CD14-positive monocyte (primary cell): ENCODE results near the gene KCNV2. TPM values are rescaled to one million over a fixed set of nuclear protein-coding genes. Genes with fewer than 3 reads are reported as not detected.
A peak's percentile ranks its signal among the peaks of the same experiment; 100 is the strongest.

Experiments used
- DNase-seq, 3 donors: peaks; one replicate each; pipeline ENCODE4 v3.0.0-alpha.2; 2011 to 2022
- H2AFZ ChIP-seq: 2 replicates; pipeline ENCODE4 v1.6.0; 2012; ENCODE audit warnings: mild to moderate bottlenecking, low read depth, low read length, inconsistent platforms; ENCODE audit not compliant: insufficient read depth, poor library complexity, severe bottlenecking
- H3K27ac ChIP-seq, 2 donors: 1 replicate in 1 of 2; 2 replicates in 1 of 2; pipeline ENCODE4 v1.5.1; 2012 to 2013; ENCODE audit warnings: low read length in 2 of 2, control low read depth in 1 of 2, inconsistent platforms in 1 of 2, low read depth in 1 of 2, mild to moderate bottlenecking in 1 of 2
- H3K27me3 ChIP-seq, 2 donors: one replicate each; pipeline versions ENCODE4 v1.6.0 to v1.6.1; 2011 to 2013; ENCODE audit warnings: low read length in 2 of 2; ENCODE audit not compliant: control insufficient read depth in 2 of 2, insufficient read depth in 2 of 2
- H3K36me3 ChIP-seq, 2 donors: replicated peaks in 1 of 2; 1 replicate in 1 of 2; 2 replicates in 1 of 2; pipeline versions ENCODE4 v1.5.1 to v1.6.1; 2012 to 2013; ENCODE audit warnings: low read length in 2 of 2, control low read depth in 1 of 2, inconsistent platforms in 1 of 2, mild to moderate bottlenecking in 1 of 2; ENCODE audit not compliant: insufficient read depth in 2 of 2, control insufficient read depth in 1 of 2
- H3K4me1 ChIP-seq, 2 donors: 1 replicate in 1 of 2; 2 replicates in 1 of 2; pipeline versions ENCODE4 v1.5.1 to v1.6.1; 2012 to 2013; ENCODE audit warnings: low read length in 2 of 2, control low read depth in 1 of 2, inconsistent platforms in 1 of 2, mild to moderate bottlenecking in 1 of 2, moderate library complexity in 1 of 2; ENCODE audit not compliant: insufficient read depth in 2 of 2, control insufficient read depth in 1 of 2
- H3K4me2 ChIP-seq: replicated peaks from 2 replicates; pipeline ENCODE3; 2012; ENCODE audit warnings: low read length, moderate library complexity, mild to moderate bottlenecking; ENCODE audit not compliant: poor library complexity, severe bottlenecking; ENCODE audit errors: extremely low read depth
- H3K4me3 ChIP-seq, 3 experiments: fragments of 200-600 bp in 1 of 3; sonication (generic) in 1 of 3; replicated peaks in 1 of 3; 1 replicate in 2 of 3; 2 replicates in 1 of 3; pipeline ENCODE4 v1.5.1; 2011 to 2013; ENCODE audit warnings: low read length in 3 of 3, mild to moderate bottlenecking in 3 of 3, control low read depth in 2 of 3, low read depth in 2 of 3, inconsistent platforms in 1 of 3, moderate library complexity in 1 of 3
- H3K79me2 ChIP-seq: 2 replicates; pipeline ENCODE4 v1.6.0; 2012; ENCODE audit warnings: mild to moderate bottlenecking, control low read depth, inconsistent platforms, low read length, moderate library complexity; ENCODE audit not compliant: insufficient read depth
- H3K9ac ChIP-seq: 2 replicates; pipeline ENCODE4 v1.6.0; 2017; ENCODE audit warnings: low read length, mild to moderate bottlenecking; ENCODE audit not compliant: insufficient read depth, poor library complexity, severe bottlenecking
- H3K9me3 ChIP-seq, 2 donors: replicated peaks in 1 of 2; 1 replicate in 1 of 2; 2 replicates in 1 of 2; pipeline versions ENCODE4 v1.5.1 to v1.6.1; 2012 to 2013; ENCODE audit warnings: low read length in 2 of 2, control low read depth in 1 of 2; ENCODE audit not compliant: control insufficient read depth in 1 of 2, insufficient read depth in 1 of 2
- H4K20me1 ChIP-seq: 2 replicates; pipeline ENCODE4 v1.6.0; 2012; ENCODE audit warnings: mild to moderate bottlenecking, low read length, control low read depth, moderate library complexity; ENCODE audit not compliant: insufficient read depth
- H3K27ac Mint-ChIP-seq, 7 donors: one replicate each; pipeline ENCODE4 v1.8.0; 2020; ENCODE audit warnings: mild to moderate bottlenecking in 7 of 7, mixed read lengths in 7 of 7, moderate library complexity in 6 of 7, inconsistent platforms in 2 of 7
- H3K27me3 Mint-ChIP-seq, 3 donors: one replicate each; pipeline ENCODE4 v1.8.0; 2021 to 2022; ENCODE audit warnings: low read depth in 3 of 3, mild to moderate bottlenecking in 3 of 3, mixed read lengths in 3 of 3, moderate library complexity in 3 of 3, inconsistent platforms in 1 of 3
- H3K36me3 Mint-ChIP-seq, 2 donors: one replicate each; pipeline ENCODE4 v1.8.0; 2020; ENCODE audit warnings: mixed read lengths in 2 of 2, inconsistent platforms in 1 of 2, mild to moderate bottlenecking in 1 of 2
- H3K4me1 Mint-ChIP-seq: one replicate; pipeline ENCODE4 v1.8.0; 2020; ENCODE audit warnings: mild to moderate bottlenecking, mixed read lengths
- H3K4me3 Mint-ChIP-seq, 2 donors: one replicate each; pipeline ENCODE4 v1.8.0; 2020; ENCODE audit warnings: mild to moderate bottlenecking in 2 of 2, mixed read lengths in 2 of 2, moderate library complexity in 1 of 2
- H3K9me3 Mint-ChIP-seq, 7 donors: one replicate each; pipeline ENCODE4 v1.8.0; 2020 to 2022; ENCODE audit warnings: mixed read lengths in 7 of 7, mild to moderate bottlenecking in 6 of 7, moderate library complexity in 6 of 7, inconsistent platforms in 2 of 7
- CTCF ChIP-seq: fragments of 200-600 bp; IDR thresholded peaks from one replicate; pipeline ENCODE4 v1.8.0; 2022; ENCODE audit warnings: antibody characterized with exemption, mild to moderate bottlenecking
- WGBS: methylation state at CpG from one replicate; pipeline ENCODE4 v1.1.5; 2013; ENCODE audit warnings: missing lambda C conversion rate; ENCODE audit not compliant: insufficient coverage; 5-methylcytosine and 5-hydroxymethylcytosine counted together
- intact Hi-C, 2 donors: fragments of 100-400 bp; cut with micrococcal nuclease; formaldehyde crosslinking; loops; one replicate each; pipeline versions ENCODE4 v1.15.0 to v1.15.1; 2023
- polyA plus RNA-seq, 3 donors: library from polyadenylated mRNA; depleted of rRNA in 1 of 3; unstranded in 2 of 3; stranded (reverse) in 1 of 3; fragments of 300-500 nt in 2 of 3; fragments of >200 nt in 1 of 3; fragmentation: Illumina TruSeq in 2 of 3; gene quantifications; 1 replicate in 2 of 3; 2 replicates in 1 of 3; pipeline ENCODE4 v1.2.3, GENCODE V29; 2012 to 2021

KCNV2 gene
- polyA plus RNA-seq, 3 donors: not detected

- Histone ChIP-seq H3K27me3 (no peaks in the 10 kb centered on the region), H3K4me3 (no peak overlapping the region), H3K36me3 (no peaks in the 10 kb centered on the region), H3K9ac (no peak overlapping the region), H4K20me1 (no peaks in the 10 kb centered on the region), H2AFZ (no peak overlapping the region), H3K4me1 (no peaks in the 10 kb centered on the region), H3K79me2 (no peaks in the 10 kb centered on the region), H3K4me2 (no peak overlapping the region), H3K9me3 (no peaks in the 10 kb centered on the region), H3K27ac (no peak overlapping the region)
- Mint-ChIP-seq H3K36me3 (peaks cover 6 to 10% of the 10 kb centered on the region in 2 donors), H3K27me3 (no peaks in the 10 kb centered on the region), H3K4me1 (peaks cover 2% of the 10 kb centered on the region), H3K4me3 (no peak overlapping the region), H3K27ac (no peak overlapping the region), H3K9me3 (peaks cover 0 to 3% (median 0%) of the 10 kb centered on the region in 7 donors)
- intact Hi-C loops: no loop called here
- WGBS: no CpG with 5 or more reads among the region's 1 CpG
- DNase-seq: no peak
- no peak for TF ChIP-seq CTCF
Observed at GRCh38 chr9:2758898-2759510, 41.7 kb downstream of the KCNV2 start.

GRCh38 chr9:2761424-2761823 is 44.1 kb downstream of the KCNV2 start:
- Histone ChIP-seq H3K36me3 (no peaks in the 10 kb centered on the region), H3K4me3 (no peak overlapping the region), H4K20me1 (no peaks in the 10 kb centered on the region), H3K4me1 (no peaks in the 10 kb centered on the region), H3K79me2 (no peaks in the 10 kb centered on the region), H3K9me3 (no peaks in the 10 kb centered on the region), H3K27me3 (no peaks in the 10 kb centered on the region), H3K4me2 (no peak overlapping the region), H3K27ac (no peak overlapping the region), H2AFZ (no peak overlapping the region), H3K9ac (no peak overlapping the region)
- Mint-ChIP-seq H3K4me3 (no peak overlapping the region), H3K9me3 (peaks cover 0 to 3% (median 0%) of the 10 kb centered on the region in 7 donors), H3K36me3 (peaks cover 6 to 10% of the 10 kb centered on the region in 2 donors), H3K4me1 (peaks cover 5% of the 10 kb centered on the region), H3K27ac (peak overlapping the region in 2 of 7 donors; percentile 25 to 27), H3K27me3 (no peaks in the 10 kb centered on the region)
- intact Hi-C loops: no loop called here
- no peak for DNase-seq
- TF ChIP-seq CTCF: no peak
- 74% methylated on average over 3 of the region's 4 CpGs for WGBS
